HuH-7.5 (cell line): ENCODE measurements around the gene MORF4L1.
"Not testable (repeated sequence)": the region's sequence is repeated elsewhere in the genome, so short reads cannot be mapped to it uniquely, and the experiment has no call there.

Experiments
- DNase-seq: peaks from one replicate; pipeline ENCODE4 v3.0.0; 2011; ENCODE audit warnings: low spot score

MORF4L1 gene

GRCh38 chr15:78859971-78860719 is 12.5 kb upstream of the MORF4L1 start:
- peak; percentile 74 for DNase-seq

GRCh38 chr15:78865585-78865984 is 7.1 kb upstream of the MORF4L1 start:
- not testable (repeated sequence) for DNase-seq

DNA sequence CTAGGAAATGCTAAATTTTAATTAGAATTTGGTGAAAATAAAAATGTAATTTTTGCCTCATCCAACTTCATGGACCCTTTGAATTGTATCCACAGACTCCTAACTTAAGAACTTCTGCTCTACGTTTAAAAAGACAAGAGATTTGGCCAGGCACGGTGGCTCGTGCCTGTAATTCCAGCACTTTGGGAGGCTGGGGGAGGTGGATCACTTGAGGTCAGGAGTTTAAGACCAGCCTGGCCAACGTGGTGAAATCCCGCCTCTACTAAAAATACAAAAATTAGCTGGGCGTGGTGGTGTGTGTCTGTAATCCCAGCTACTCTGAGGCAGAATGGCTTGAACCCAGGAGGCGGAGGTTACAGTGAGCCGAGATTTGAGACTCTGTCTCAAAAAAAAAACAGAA is 6.7 kb upstream of the MORF4L1 start:
- not testable (repeated sequence) for DNase-seq

- no peak for DNase-seq
These were observed 5.9 kb upstream of the MORF4L1 start for GRCh38 chr15:78866803-78867202.

DNA sequence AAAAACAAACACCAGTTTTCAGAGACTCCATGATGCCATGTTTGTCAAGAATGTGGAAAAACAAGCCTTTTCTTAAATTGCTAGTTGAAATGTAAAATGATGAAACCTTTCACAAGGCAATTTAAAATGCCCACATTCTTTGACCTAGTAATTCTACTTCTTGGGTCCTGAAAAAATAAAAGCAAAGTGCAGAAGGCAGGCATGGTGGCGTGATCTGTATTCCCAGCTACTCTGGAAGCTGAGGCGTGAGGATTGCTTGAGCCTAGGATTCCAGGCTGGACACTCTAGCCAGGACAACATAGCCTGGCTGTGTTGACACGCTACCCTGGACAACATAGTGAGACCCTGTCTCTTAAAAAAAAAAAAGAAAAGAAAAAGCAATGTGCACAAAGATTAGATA is 4.3 kb upstream of the MORF4L1 start:
- DNase-seq, result no peak

- not testable (repeated sequence) for DNase-seq
These were observed 1.1 kb upstream of the MORF4L1 start for GRCh38 chr15:78871483-78872127.

DNA sequence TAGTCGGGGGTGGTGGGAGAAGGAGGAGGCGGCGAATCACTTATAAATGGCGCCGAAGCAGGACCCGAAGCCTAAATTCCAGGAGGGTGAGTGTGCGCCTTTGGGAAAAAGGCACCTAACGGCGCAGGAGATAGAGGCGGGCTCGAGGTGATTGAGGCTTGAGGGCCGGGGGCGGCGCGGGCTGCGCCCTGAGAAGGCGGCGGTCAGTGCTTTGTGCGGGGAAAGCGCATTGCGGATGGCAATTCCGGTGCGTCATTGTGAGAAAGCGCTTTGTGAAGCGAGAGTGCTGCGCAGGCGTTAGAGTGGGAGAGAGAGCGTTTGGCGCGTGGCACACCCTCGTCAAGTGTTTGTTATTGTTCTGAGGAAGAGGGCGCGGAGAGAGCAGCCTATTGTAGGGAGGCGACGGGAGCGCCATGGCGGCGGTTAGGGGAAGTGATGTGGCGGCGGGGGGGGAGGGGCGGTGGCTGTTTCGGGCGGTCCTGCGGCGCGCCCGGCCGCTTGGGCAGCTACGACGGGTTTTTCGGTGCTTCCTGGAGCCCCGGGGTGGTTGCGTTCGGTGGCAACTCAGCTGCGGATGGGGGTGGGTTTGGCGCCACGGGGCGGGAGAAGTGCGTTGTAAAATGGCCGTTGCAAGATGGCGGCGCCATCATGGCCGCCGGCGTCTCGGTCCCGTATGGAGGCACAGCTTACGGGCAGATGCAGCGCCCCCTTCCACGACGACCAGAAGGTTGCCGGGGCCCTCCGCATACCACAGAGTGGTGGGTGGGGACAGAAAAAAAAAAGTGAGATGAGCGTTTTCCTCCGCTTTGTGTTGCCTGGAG is 492 bp downstream of the MORF4L1 start:
- peak; percentile 73 for DNase-seq

DNA sequence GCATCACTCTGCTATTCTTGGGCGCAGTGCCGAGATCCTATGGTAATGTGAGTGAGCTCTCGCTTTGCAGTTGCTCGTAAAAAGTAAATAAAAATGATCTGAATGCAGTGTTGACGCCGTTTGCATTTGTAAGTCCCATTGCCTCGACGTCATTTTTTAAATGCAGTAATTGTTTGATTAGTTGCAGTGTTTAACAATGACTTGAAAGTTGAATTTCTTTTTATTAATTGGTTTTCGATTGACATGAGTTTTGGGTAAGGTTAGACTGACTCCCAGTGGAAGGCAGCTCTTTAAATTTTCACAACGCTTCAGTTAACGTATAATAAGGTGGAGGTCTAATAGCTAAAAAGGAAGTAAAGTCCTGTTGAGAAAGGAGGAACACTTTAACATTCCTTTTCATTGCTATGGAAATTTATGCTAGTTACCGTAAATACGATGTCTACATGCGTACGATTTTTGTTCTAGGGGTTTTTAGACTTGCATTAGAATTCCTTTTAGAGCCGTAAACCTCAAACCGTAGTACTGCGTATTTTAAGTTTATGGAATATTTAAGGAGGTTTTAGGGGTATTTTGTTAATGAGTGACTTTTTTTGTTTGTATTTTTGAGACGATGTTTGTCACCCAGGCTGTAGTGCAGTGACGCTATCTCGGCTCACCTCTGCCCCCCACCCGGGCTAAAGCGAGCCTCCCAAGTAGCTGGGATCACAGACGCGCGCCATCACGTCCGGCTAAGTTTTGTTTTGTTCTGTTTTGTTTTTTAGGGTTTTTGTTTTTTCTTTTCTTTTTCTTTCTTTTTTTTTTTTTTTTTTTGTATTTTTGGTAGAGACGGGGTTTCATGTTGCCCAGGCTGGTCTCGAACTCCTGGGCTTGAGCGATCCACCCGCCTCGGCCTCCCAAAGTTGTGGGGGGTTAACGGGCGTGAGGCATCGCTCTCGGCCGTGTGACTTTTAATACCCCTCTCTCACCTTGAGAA is 1.4 kb downstream of the MORF4L1 start:
- no peak for DNase-seq

- no peak for DNase-seq
These were observed 2.6 kb downstream of the MORF4L1 start for GRCh38 chr15:78875107-78875914.

DNA sequence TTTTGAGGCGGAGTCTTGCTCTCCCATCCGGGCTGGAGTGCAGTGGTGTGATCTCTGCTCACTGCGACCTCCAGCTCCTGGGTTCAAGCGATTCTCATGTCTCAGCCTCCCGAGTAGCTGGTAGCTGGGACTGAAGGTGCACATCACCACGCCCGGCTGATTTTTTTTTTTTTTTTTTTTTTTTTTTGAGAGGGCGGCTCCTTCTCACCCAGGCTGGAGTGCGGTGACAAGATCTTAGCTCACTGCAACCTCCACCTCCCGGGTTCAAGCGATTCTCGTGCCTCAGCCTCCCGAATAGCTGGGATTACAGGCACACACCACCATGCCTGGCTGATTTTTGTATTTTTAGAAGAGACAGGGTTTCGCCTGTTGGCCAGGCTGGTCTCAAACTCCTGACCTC is 4.3 kb downstream of the MORF4L1 start:
- DNase-seq, result not testable (repeated sequence)

DNA sequence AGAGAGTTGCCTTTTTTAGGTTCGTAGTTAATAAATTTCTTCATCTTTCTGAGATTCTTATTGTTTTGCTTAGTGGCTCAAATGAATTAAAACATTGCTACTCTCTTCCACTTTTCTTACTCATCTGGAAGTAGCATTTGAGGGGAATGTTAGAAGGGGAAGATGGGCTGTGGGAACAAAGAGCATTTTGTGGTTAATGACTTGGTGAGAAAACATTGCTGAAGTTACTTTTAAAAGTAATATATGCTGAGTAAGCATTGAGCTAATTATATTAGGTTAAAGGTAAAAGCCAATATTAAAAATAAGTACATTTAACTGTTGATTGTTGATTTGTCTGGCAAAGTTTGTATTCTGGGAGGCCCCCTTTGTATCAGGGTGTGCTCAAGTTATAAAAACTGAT is 5.7 kb downstream of the MORF4L1 start:
- no peak for DNase-seq

DNA sequence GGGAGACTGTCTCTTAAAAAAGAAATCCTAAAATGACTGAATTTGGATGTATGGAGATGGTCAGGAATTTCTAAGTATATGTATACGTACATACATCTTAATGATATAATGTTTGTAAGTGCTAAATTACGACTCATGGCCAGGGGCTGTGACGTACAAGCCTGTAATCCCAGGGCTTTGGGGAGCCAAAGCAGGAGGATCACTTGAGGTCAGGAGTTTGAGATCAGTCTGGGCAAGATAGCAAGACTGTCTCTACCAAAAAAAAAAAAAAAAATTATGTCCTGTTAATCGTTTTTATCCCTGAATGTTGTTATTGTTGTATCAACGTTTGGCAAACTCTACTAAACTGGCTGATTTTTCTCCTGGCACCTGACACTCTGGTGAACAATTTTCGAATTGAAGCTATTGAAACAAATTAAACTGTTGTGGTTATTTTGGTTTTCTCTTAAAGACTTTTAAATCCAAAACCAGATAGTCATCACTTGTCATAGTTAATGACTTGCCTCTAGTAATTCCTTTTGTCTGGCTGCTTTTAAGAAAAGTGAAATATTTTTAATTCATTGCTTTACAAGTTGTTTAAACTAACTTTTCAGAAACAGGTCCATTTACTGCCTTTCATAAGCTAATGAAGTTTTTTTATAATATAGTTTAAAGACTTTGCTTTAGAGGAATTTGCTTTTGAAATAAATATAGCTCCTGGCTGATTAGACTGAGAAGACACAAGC is 7.0 kb downstream of the MORF4L1 start:
- DNase-seq, result no peak

- DNase-seq, result no peak
These were observed 7.5 kb downstream of the MORF4L1 start for GRCh38 chr15:78880242-78880533.

DNA sequence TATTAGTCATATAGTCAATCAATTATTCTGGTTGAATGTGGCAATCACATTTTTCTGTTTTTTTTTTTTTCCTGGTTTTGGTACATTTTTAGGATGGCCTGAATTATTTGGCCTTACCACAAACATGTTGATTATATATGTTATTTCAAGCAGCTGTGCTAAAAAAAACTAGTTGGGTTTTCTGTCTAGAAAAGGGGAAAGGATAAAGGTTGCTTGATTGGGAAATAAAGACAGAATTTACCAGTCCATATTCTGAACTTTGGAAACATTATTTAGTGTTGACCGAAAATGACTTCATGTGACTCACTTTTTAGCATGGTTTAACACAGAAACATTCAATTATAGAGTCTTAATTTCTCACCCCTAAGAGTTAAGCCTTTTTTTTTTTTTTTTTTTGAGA is 8.1 kb downstream of the MORF4L1 start:
- DNase-seq, result no peak

DNA sequence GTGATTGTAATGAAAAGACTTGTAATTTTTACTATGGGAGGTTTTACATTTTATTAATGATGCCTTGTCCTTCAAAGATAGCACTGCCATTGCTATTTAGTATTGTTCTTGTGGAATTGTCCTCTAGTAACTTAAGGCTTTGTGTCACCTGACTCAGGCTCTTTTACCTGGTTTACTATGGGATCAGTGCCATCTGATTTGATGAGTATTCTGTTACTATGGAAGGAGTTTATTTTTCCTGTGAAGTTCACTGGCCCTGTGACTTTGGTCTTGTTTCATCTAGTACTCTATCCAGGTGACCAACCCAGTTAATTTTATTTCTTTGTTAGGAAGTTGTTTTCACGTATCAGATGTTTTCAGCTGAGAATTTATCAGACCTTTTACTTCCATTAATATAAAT is 9.0 kb downstream of the MORF4L1 start:
- no peak for DNase-seq

DNA sequence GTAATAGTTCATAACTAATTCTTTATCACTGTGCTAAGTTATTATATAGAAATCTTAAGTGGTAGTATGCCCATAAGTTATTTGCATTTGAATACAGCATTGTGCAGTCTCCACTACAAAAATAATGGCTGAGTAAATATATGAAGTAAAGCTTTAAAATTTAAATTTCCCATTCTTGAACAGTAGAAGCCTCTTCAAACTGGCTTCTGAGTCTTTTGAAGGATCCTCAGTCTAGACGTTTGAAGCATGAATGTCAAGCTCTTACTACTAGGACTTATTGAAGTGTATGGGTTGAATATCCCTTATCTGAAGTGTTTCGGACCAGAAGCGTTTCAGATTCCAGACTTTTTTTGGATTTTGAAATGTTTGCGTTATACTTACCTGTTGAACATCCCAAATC is 16.3 kb downstream of the MORF4L1 start:
- DNase-seq, result no peak

DNA sequence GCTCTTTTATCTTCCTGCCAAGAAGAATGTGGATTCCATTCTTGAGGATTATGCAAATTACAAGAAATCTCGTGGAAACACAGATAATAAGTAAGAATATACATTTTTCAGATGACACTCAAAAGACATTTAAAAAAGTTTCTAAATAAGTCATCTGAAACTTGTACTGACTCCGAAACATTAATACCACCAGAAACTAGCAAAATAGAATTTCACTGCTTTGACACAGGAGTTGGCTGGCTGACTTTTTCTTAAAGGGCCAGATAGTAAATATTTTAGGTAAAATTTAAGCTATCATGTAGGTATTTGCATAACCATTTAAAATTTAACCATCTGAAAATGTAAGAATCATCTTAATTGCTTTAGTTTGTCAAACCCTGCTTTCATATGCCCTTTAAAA is 20.8 kb downstream of the MORF4L1 start:
- DNase-seq, result no peak

GRCh38 chr15:78895471-78895870 is 22.8 kb downstream of the MORF4L1 start:
- DNase-seq, result no peak

- no peak for DNase-seq
These were observed 25.9 kb downstream of the MORF4L1 start for GRCh38 chr15:78898540-78898939.

DNA sequence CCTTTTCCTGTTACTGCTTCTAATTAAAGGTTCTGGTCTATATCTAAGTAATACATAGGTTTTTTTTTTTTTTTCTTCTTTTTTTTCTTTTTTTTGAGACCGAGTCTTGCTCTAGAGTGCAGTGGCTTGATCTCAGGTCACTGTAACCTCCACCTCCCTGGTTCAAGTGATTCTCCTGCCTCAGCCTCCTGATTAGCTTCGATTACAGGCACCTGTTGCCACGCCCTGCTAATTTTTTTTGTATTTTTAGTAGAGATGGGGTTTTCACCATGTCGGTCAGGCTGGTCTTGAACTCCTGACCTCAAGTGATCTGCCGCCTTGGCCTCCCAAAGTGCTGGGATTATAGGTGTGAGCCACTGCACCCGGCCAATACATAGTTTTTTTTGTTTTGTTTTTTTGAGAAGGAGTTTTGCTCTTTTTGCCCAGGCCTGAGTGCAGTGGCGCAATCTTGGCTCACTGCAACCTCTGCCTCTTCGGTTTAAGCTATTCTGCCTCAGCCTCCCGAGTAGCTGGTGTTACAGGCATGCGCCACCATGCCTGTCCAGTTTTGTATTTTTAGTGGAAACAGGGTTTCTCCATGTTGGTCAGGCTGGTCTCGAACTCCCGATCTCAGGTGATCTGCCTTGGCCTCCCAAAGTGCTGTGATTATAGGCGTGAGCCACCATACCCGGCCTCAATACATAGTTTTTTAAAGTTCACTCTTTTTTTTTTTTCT is 28.3 kb downstream of the MORF4L1 start:
- not testable (repeated sequence) for DNase-seq
